Tibial artery (tissue), 4 donors: Measurements from ENCODE around the gene PRPSAP2.

Experiments used
- DNase-seq, 2 donors: peaks; one replicate each; pipeline ENCODE4 v3.0.0-alpha.2; 2019
- H3K27ac ChIP-seq, 2 donors: fragments of 200-600 bp; sonication (generic) in 1 of 2; 1 replicate in 1 of 2; 2 replicates in 1 of 2; pipeline ENCODE4 v1.5.1; 2018 to 2019; ENCODE audit warnings: mild to moderate bottlenecking in 1 of 2
- H3K27me3 ChIP-seq, 2 donors: fragments of 200-600 bp; sonication (generic) in 1 of 2; one replicate each; pipeline versions ENCODE4 v1.5.1 to v1.6.0; 2016 to 2019
- H3K36me3 ChIP-seq, 3 donors: fragments of 200-600 bp; sonication (generic) in 2 of 3; one replicate each; pipeline ENCODE4 v1.5.1; 2016 to 2019; ENCODE audit warnings: mild to moderate bottlenecking in 2 of 3
- H3K4me1 ChIP-seq, 4 donors: fragments of 200-600 bp; sonication (generic) in 2 of 4; 1 replicate in 3 of 4; 2 replicates in 1 of 4; pipeline ENCODE4 v1.5.1; 2016 to 2019
- H3K4me3 ChIP-seq, 2 donors: fragments of 200-600 bp; sonication (generic) in 1 of 2; 1 replicate in 1 of 2; 2 replicates in 1 of 2; pipeline ENCODE4 v1.5.1; 2018 to 2019; ENCODE audit warnings: mild to moderate bottlenecking in 2 of 2
- H3K9me3 ChIP-seq, 3 donors: fragments of 200-600 bp; sonication (generic) in 1 of 3; one replicate each; pipeline ENCODE4 v1.5.1; 2016 to 2019
- CTCF ChIP-seq, 2 experiments: fragments of 200-600 bp in 1 of 2; fragments of 450-650 bp in 1 of 2; IDR thresholded peaks; one replicate each; pipeline ENCODE4 v1.5.1; 2017 to 2019; ENCODE audit warnings: antibody characterized with exemption in 2 of 2, mild to moderate bottlenecking in 1 of 2, moderate library complexity in 1 of 2
- intact Hi-C: fragments of 100-400 bp; cut with DNase I; formaldehyde crosslinking; loops from one replicate; pipeline ENCODE4 v1.15.0; 2023; ENCODE audit warnings: low total_unique reads

The PRPSAP2 gene

GRCh38 chr17:18976201-18976600 is 118.3 kb downstream of the PRPSAP2 start:
- intact Hi-C loops, result no loop called here
- H3K4me1 ChIP-seq, result no peaks in the 10 kb centered on the region

DNA sequence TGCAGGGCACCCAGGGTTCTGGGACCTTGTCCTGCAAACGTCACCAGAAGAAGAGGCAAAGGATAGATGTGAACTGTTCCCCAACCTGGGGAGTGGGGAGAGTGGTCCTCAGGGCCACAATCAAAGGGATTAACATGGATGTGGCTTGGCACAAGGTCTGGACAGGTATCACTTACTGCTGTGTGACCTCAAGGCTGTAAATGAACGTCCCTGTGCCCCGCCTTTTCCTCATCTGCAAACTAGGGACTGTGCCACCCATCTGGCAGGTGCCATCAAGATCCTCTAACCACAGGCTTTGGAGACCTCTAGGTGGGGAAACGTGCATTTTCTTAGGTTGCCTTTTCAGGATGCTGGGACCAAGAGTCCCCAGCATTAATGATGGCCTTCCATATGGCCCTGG is 119.1 kb downstream of the PRPSAP2 start:
- H3K27ac ChIP-seq, result no peak overlapping the region
- no peaks in the 10 kb centered on the region for H3K4me1 ChIP-seq
- no peak for TF ChIP-seq CTCF (IDR thresholded peaks at IDR 0.05)
- no peak overlapping the region for H3K4me3 ChIP-seq
- H3K9me3 ChIP-seq, result no peaks in the 10 kb centered on the region
- H3K27me3 ChIP-seq, result no peaks in the 10 kb centered on the region
- intact Hi-C loops, result no loop called here
- DNase-seq, result no peak
- peaks cover 15 to 45% (median 17%) of the 10 kb centered on the region in 3 donors for H3K36me3 ChIP-seq

More at GRCh38 chr17:18976201-18976600, 118.3 kb downstream of the PRPSAP2 start:
- Histone ChIP-seq H3K27me3 (no peaks in the 10 kb centered on the region), H3K9me3 (no peaks in the 10 kb centered on the region), H3K36me3 (peaks cover 15 to 54% (median 24%) of the 10 kb centered on the region in 3 donors), H3K27ac (no peak overlapping the region), H3K4me3 (no peak overlapping the region)
- no peak for DNase-seq
- TF ChIP-seq CTCF (IDR thresholded peaks at IDR 0.05), result no peak

DNA sequence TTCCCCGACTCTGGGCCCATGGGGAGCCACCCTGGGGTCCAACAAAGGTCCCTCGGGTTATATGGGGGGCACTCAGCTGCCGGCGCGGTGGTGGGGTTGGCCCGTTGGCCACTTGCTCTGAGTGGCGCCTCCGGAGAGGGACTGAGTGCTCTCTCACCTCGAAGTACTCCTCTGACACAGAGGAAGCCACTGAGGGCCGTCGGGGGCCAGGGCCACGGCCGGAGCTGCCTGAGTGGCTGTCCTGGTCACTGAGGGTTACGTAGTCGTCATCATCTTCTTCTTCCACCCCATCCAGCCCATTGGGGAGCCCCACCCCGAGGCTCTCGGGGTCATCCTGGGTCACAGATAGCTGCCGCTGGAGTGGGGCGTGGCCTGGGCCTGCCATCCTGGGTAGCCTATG is 119.7 kb downstream of the PRPSAP2 start:
- Histone ChIP-seq H3K27me3 (no peaks in the 10 kb centered on the region), H3K4me1 (no peaks in the 10 kb centered on the region), H3K4me3 (no peak overlapping the region), H3K27ac (no peak overlapping the region), H3K36me3 (peaks cover 15 to 42% (median 17%) of the 10 kb centered on the region in 3 donors), H3K9me3 (no peaks in the 10 kb centered on the region)
- no peak for DNase-seq
- no peak for TF ChIP-seq CTCF (IDR thresholded peaks at IDR 0.05)
- intact Hi-C loops, result no loop called here

- H3K27me3 ChIP-seq, result no peaks in the 10 kb centered on the region
- no peak overlapping the region for H3K27ac ChIP-seq
- TF ChIP-seq CTCF (IDR thresholded peaks at IDR 0.05), result no peak
- H3K36me3 ChIP-seq, result peaks cover 15 to 42% (median 17%) of the 10 kb centered on the region in 3 donors
- no peaks in the 10 kb centered on the region for H3K4me1 ChIP-seq
- no peaks in the 10 kb centered on the region for H3K9me3 ChIP-seq
- intact Hi-C loops, result no loop called here
- no peak for DNase-seq
- H3K4me3 ChIP-seq, result no peak overlapping the region
These were observed 120.1 kb downstream of the PRPSAP2 start for GRCh38 chr17:18978050-18978449.

- H3K9me3 ChIP-seq, result no peaks in the 10 kb centered on the region
- H3K4me1 ChIP-seq, result no peaks in the 10 kb centered on the region
- DNase-seq, result no peak
- H3K27ac ChIP-seq, result no peak overlapping the region
- H3K4me3 ChIP-seq, result no peak overlapping the region
- peaks cover 15 to 44% (median 17%) of the 10 kb centered on the region in 3 donors for H3K36me3 ChIP-seq
- TF ChIP-seq CTCF (IDR thresholded peaks at IDR 0.05), result no peak
- intact Hi-C loops, result no loop called here
- no peaks in the 10 kb centered on the region for H3K27me3 ChIP-seq
These were observed 120.7 kb downstream of the PRPSAP2 start for GRCh38 chr17:18978655-18979054.
